Activated T-cell treated with anti-CD3 and anti-CD28 coated beads, Interleukin-2, amount 50 U/mL, for 4 hours (primary cell): ENCODE measurements around the gene CD22. TPM values are rescaled to one million over a fixed set of nuclear protein-coding genes. Genes with fewer than 3 reads are reported as not detected.

Source experiments
- ATAC-seq, 2 donors: fragments of 200-7000 bp; cut with Tn5 transposase; one replicate each; pipeline ENCODE4 v1.10.0; 2021
- DNase-seq: peaks from one replicate; pipeline ENCODE4 v3.0.0-alpha.2; 2020
- H3K27me3 Mint-ChIP-seq: one replicate; pipeline ENCODE4 v1.8.0; 2021; ENCODE audit warnings: low read depth, mixed read lengths
- H3K36me3 Mint-ChIP-seq: one replicate; pipeline ENCODE4 v1.8.0; 2022; ENCODE audit warnings: mixed read lengths; ENCODE audit not compliant: insufficient read depth
- H3K4me1 Mint-ChIP-seq: one replicate; pipeline ENCODE4 v1.8.0; 2021; ENCODE audit warnings: low read depth, mixed read lengths
- H3K4me3 Mint-ChIP-seq: one replicate; pipeline ENCODE4 v1.8.0; 2021; ENCODE audit warnings: mild to moderate bottlenecking, moderate library complexity, mixed read lengths
- H3K9me3 Mint-ChIP-seq: one replicate; pipeline ENCODE4 v1.8.0; 2021; ENCODE audit warnings: mixed read lengths
- total RNA-seq, 3 donors: library from RNA; stranded (reverse); gene quantifications; one replicate each; pipeline ENCODE4 v1.2.1, GENCODE V29; 2021

CD22 gene
- total RNA-seq, 3 donors from 2014 or later, result 1.3 to 5.2 (median 1.4) TPM

DNA sequence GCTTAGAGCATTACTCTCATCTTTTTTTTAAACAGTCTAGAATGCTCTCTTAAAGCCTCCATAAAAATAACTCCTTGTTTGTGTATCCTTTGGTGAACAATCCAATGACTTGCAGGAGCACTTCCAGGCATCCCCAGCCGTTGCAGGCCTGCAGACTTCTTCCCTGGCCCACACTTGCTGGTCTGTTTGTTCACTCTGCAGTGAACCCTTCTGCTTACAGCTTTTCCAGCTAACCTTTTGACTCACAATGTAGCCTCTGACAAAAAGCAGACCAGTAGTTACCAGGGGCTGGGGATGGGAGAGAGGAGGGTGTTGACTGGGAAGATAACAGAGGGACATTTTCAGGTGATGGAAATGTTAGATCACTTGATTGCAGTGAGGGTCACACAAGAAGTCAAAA is 51.0 kb downstream of the CD22 start:
- H3K27me3 Mint-ChIP-seq, result peaks cover 17% of the 10 kb centered on the region
- no peak for DNase-seq

GRCh38 chr19:35380450-35381124 is 51.6 kb downstream of the CD22 start:
- peaks cover 14% of the 10 kb centered on the region for H3K27me3 Mint-ChIP-seq
- peaks cover 4% of the 10 kb centered on the region for H3K4me1 Mint-ChIP-seq
- ATAC-seq (no peak), DNase-seq (no peak)
- H3K9me3 Mint-ChIP-seq, result peaks cover 6% of the 10 kb centered on the region
- H3K36me3 Mint-ChIP-seq, result no peaks in the 10 kb centered on the region
- no peak overlapping the region for H3K4me3 Mint-ChIP-seq

More for the DNA sequence above, 51.0 kb downstream of the CD22 start:
- Mint-ChIP-seq H3K9me3 (peaks cover 6% of the 10 kb centered on the region), H3K4me3 (no peak overlapping the region), H3K36me3 (no peaks in the 10 kb centered on the region), H3K4me1 (peaks cover 6% of the 10 kb centered on the region)
- ATAC-seq, result no peak

GRCh38 chr19:35381318-35381717 is 52.3 kb downstream of the CD22 start:
- Mint-ChIP-seq H3K9me3 (peaks cover 7% of the 10 kb centered on the region), H3K4me3 (no peak overlapping the region), H3K36me3 (no peaks in the 10 kb centered on the region), H3K4me1 (peaks cover 4% of the 10 kb centered on the region), H3K27me3 (peaks cover 14% of the 10 kb centered on the region)
- DNase-seq (no peak), ATAC-seq (no peak)

DNA sequence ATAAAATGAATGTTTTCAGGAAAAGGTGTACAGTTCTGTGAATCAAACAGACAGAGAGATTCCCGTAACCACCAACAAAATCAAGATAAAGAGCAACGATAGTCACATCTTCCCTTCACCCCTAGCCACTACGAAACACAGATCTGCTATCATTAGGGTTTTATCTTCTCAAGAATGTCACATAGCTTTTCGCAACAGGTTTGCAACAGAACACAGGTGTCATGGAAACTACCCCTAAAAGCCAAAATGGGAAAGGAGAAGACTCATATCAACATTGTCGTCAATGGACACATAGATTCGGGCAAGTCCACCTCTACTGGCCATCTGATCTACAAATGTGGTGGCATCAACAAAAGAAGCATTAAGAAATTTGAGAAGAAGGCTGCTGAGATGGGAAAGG is 52.9 kb downstream of the CD22 start:
- Mint-ChIP-seq H3K9me3 (peaks cover 13% of the 10 kb centered on the region), H3K4me1 (peaks cover 3% of the 10 kb centered on the region), H3K27me3 (peaks cover 14% of the 10 kb centered on the region), H3K36me3 (no peaks in the 10 kb centered on the region), H3K4me3 (no peak overlapping the region)
- no peak for DNase-seq
- no peak for ATAC-seq

GRCh38 chr19:35383536-35383935 is 54.5 kb downstream of the CD22 start:
- Mint-ChIP-seq H3K4me1 (no peaks in the 10 kb centered on the region), H3K36me3 (no peaks in the 10 kb centered on the region), H3K27me3 (peaks cover 10% of the 10 kb centered on the region), H3K4me3 (no peak overlapping the region), H3K9me3 (peaks cover 9% of the 10 kb centered on the region)
- ATAC-seq, result no peak
- DNase-seq, result no peak

GRCh38 chr19:35388277-35389054 is 59.5 kb downstream of the CD22 start:
- H3K36me3 Mint-ChIP-seq, result no peaks in the 10 kb centered on the region
- DNase-seq (no peak), ATAC-seq (no peak)
- H3K9me3 Mint-ChIP-seq, result peaks cover 7% of the 10 kb centered on the region
- peaks cover 5% of the 10 kb centered on the region for H3K27me3 Mint-ChIP-seq
- no peak overlapping the region for H3K4me3 Mint-ChIP-seq
- H3K4me1 Mint-ChIP-seq, result no peaks in the 10 kb centered on the region

- peaks cover 3% of the 10 kb centered on the region for H3K27me3 Mint-ChIP-seq
- ATAC-seq (no peak), DNase-seq (no peak)
- peaks cover 7% of the 10 kb centered on the region for H3K9me3 Mint-ChIP-seq
- H3K4me1 Mint-ChIP-seq, result no peaks in the 10 kb centered on the region
- no peaks in the 10 kb centered on the region for H3K36me3 Mint-ChIP-seq
- H3K4me3 Mint-ChIP-seq, result no peak overlapping the region
Observed at GRCh38 chr19:35389192-35389861, 60.3 kb downstream of the CD22 start.

DNA sequence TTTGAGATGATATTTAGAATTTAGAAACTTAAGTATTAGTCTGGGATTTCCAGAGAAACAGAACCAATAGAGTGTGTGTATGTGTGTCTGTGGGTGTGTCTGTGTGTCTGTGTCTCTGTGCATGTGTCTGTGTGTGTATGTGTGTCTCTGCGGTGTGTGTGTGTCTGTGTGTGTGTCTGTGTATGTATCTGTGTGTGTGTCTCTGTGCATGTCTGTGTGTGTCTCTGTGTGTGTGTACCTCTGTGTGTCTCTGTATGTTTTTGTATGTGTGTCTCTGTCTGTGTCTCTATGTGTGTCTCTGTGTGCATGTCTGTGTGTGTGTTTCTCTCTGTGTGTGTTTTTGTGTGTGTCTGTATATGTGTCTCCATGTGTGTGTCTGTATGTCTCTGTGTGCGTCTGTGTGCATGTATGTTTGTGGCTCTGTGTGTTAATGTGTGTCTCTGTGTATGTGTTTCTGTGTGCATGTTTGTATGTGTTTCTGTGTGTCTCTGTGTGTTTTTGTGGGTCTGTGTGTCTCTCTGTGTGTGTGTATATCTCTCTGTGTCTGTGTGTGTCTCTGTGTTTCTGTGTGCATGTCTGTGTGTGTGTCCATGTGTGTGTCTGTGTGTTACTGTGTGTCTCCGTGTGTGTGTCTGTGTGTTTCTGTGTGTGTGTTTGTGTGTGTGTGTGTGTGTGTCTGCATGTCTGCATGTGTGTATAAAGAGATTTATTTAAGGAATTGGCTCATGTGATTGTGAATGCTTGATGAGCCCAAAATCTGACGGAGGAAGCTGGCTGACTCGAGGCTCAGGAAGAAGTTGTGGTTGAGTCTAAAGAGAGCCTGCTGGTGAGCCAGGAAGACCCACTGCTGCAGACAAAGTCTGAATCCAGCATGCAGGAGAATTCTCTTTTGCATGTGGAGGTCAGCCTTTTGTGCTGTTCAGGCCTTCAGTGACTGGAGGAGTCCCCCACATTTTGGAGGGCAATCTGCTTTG is 64.0 kb downstream of the CD22 start:
- peaks cover 3% of the 10 kb centered on the region for H3K27me3 Mint-ChIP-seq
- ATAC-seq, result no peak

GRCh38 chr19:35395382-35396199 is 66.6 kb downstream of the CD22 start:
- ATAC-seq, result no peak
- no peak overlapping the region for H3K4me3 Mint-ChIP-seq
- no peaks in the 10 kb centered on the region for H3K27me3 Mint-ChIP-seq
- no peaks in the 10 kb centered on the region for H3K4me1 Mint-ChIP-seq
- H3K36me3 Mint-ChIP-seq, result no peaks in the 10 kb centered on the region
- no peak for DNase-seq
- no peaks in the 10 kb centered on the region for H3K9me3 Mint-ChIP-seq

More for the DNA sequence above, 64.0 kb downstream of the CD22 start:
- no peak for DNase-seq
- Mint-ChIP-seq H3K4me3 (no peak overlapping the region), H3K4me1 (no peaks in the 10 kb centered on the region), H3K9me3 (no peaks in the 10 kb centered on the region), H3K36me3 (no peaks in the 10 kb centered on the region)

DNA sequence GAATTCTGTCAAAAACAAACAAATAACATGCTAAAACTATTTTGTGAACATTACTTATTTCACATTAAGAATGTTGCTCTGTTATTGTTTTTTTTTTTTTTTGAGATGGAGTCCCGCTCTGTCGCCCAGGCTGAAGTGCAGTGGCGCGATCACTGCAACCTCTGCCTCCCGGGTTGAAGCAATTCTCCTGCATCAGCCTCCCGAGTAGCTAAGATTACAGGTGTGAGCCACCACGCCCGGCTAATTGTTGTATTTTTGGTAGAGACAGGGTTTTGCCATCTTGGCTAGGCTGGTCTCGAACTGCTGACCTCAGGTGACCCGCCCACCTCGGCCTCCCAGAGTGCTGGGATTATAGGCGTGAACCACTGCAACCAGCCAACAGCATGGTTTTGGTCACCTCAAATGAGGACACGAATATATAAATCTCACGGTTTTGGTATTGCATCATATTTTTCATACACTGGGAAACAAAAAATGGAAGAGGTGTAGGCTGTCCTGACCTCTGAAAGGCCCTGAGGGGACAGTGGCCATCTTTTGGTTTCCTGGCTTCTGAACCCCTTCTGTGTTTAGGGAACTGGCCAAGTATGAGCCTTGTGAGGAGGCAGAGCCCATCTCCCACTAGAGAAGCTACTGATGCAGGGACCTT is 67.4 kb downstream of the CD22 start:
- Mint-ChIP-seq H3K36me3 (no peaks in the 10 kb centered on the region), H3K4me3 (no peak overlapping the region), H3K27me3 (no peaks in the 10 kb centered on the region), H3K9me3 (no peaks in the 10 kb centered on the region), H3K4me1 (no peaks in the 10 kb centered on the region)
- DNase-seq, result no peak
- no peak for ATAC-seq
